Mucosa of gallbladder (tissue), 1 donor: ENCODE results near the gene YWHAB. TPM values are rescaled to one million over a fixed set of nuclear protein-coding genes. Genes with fewer than 3 reads are reported as not detected.
"Not testable (repeated sequence)": the region's sequence is repeated elsewhere in the genome, so short reads cannot be mapped to it uniquely, and the experiment has no call there.

ENCODE experiments used
- DNase-seq: peaks from one replicate; pipeline ENCODE4 v3.0.0-alpha.2; 2020; ENCODE audit warnings: low spot score
- total RNA-seq: library from RNA; stranded (reverse); gene quantifications from one replicate; pipeline ENCODE4 v1.2.1, GENCODE V29; 2021
- donor health status: DM: no; HTN: no; CAD: no.

Gene YWHAB
- 178 TPM for total RNA-seq

DNA sequence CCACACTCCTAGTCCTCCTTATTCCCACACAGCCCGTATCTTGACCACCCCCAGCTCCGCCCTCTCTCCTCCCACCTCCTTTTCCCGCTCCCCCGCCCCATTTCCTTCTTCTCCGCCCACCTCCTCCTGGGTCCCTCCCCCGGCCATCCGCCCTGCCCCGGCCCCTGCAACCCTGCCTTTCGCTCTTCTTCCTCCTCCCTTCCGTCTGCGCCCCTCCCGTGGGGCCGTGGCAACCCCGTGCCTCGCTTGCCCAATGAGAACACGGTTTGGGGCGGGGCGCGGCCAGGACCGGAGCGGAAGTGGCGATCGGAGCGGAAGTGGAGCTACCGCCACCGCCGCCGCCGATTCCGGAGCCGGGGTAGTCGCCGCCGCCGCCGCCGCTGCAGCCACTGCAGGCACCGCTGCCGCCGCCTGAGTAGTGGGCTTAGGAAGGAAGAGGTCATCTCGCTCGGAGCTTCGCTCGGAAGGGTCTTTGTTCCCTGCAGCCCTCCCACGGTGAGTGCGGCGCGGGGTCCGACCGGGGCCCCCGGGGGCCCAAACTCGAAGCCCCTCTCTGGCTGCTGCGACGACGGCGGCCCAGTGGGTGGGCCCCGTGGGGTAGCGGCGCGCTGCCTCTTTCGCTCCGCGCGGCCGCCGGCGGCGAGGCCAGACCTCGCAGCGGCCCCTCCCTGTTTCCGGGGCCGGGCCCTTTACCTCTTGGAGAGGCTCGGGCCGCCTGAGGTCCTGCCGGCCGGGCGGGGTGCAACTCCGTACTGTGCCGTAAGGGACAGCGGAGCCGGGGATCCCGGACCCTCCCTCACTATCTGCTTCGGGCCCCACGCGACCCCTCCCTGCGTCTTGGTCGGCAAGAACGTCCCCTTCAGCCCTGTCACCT, at the start of gene YWHAB:
Gene YWHAB, plus strand, starts transcription at position 314 of the 874 bp plus-strand sequence. CDS start 15,829 bp downstream, outside the sequence.
- DNase-seq, result peak; percentile 97

DNA sequence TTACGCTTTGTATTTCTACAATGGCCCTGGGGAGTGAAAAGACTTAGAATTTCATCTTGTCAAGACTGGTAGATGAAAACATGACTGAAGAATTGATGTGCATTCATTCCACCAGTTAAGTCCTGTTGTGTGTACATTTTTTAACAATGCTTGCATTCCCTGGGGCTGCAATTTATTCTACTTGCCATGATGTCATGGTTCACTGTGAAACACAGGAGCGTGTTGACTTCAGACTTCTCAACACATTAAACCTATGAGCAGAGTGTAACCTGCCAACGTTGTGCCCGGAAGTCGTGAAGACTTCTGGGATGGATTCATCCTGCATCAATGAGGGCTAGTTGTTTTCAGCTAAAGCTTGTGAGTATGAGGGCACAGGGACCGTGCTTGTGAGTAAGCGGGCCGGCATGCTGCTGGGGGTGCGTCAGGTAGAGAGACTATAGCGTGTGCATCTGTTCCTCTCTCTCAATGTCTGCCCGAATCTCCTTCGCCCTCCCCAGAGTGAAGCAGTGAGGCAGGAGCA, 48.8 kb upstream of the YWHAB start:
- DNase-seq, result no peak

DNA sequence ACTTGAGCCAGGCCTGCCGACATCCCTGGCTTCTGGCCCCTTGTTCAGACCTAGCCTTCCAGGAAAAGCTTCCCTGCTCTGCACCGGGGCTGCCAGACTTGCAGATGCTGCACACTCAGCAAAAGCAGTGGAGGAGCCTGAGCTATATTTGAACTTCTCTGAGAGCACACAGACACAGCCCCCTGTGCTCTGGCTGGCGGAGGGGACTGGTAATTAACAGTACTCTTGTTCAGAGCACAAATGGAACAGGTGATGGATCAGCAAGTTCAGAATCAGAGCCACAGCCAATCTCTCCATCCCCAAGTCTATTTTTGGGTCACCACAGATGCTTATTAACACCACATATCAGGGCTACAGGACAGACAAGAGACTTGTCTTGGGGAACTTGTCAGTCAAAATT, 47.6 kb upstream of the YWHAB start:
- DNase-seq, result no peak

DNA sequence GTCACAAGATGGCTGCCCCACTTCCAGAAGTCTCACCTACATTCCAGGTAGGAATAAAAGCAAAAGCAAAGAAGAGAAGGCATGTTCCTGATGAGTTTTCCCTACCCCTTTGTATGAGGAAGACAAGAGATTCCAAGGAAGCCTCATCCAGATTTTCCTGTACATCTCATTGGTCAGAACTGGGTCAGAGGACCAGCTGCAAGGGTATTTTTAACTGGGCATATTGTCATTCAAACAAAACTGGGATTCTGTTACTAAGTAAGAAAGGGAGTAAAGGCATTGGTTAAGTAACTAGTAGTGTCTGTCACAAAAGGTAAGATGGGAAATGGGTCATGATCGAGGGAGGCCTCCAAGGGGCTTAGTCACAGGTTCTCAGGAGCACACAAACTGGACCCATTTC, 47.0 kb upstream of the YWHAB start:
- no peak for DNase-seq

DNA sequence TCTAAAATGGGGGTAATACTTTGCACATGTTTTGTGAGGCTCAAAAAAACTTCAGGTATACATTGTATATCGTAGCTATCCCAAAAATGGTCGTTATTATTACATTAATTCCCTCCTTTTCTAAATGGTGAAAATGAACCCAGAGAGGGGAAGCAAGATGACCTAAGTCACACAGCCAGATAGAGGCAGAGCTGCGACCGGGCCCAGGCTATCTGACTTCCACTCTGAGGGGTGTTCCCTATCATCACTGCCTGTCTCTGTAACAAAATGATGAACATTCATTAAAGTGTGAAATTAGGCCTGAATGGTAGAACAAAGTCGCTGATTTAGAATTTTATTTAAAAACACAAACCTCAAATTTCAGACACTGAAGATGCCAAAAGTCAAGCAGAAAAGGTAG, 46.0 kb upstream of the YWHAB start:
- DNase-seq, result no peak

DNA sequence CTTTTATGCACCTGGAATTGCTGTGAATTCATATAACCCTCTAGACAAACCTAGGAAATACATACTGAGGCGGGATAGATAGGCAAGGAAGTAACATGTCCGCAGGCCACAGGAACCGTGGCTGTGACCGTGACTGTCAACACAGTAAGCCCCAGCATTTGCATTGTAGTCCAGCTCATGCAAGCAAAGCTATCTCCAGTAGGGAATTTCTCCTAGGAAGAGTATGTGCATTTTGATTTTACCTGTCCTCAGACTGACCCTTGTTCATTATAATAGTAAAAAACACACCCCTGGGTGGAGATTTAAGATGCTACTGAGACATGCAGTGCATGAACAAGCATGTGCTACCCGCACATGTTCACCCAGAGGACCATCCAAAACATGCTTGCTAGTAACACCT, 44.7 kb upstream of the YWHAB start:
- DNase-seq, result no peak

DNA sequence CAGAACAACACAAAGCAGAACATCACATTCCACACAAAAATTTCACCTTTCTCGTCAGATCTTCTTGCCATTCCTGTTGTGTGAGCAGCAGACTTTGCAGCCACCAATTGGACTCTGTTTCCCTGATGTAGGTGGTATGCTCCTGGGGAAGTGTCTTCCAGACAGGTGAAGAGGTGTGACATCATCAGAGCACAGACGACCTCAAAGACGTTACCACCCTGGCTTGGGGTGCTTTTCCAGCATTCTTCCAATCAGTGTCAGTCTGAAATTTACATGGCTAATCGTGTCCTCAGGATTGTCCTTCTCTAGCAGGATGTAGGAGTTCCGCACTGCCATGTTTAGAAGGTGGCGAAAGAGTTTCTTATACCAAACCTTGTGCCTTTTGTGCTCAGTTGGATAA, 43.5 kb upstream of the YWHAB start:
- no peak for DNase-seq

DNA sequence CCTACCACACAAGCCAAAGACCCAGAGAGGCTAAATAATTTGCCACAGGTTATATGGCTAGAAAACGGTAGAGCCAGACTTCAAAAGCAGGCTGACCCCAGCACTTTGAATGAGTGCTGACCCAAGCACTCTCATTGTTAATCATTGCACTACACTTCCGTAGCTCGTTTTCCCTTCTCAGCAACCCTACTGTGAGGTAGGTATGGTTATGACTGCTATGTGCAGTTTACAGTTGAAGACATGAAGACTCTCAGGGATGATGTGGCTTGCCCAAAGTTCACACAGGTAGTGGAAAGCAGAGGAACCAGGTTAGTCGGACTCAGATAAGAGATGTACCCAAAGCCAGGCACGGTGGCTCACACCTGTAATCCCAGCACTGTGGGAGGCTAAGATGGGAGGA, 41.6 kb upstream of the YWHAB start:
- DNase-seq, result no peak

DNA sequence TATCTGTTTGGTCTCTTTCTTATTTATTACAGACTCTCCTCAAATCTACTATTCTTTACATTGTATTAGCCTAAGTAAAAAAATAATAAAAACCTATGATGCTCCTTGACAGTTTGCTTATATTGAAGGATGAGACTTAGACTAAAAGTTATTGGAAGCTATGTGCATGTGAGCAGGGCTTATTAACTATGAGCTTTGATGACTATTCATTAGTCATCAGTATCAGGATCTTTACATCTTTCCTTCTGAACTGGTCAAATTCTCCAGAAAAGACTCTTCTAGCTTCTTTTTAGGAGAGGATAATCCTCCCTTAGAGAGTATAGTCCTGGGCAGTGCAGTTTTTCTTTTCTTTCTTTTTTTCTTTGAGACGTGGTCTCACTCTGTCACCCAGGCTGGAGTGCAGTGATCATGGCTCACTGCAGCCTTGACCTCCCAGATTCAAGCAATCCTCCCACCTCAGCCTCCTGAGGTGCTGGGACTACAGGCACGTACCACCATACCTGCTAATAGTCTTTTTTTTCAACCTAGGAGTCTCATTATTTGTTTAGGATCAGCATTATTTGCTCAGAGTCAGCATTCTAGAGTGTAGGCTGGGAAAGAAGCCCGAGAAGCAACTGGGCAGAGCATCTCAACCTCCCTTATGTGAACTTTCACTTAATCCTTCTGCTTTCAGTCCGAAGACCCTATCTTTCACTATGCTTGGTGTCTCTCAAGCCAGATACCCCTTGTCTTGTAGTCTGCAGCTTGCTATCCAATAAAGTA, 37.1 kb upstream of the YWHAB start:
- no peak for DNase-seq

DNA sequence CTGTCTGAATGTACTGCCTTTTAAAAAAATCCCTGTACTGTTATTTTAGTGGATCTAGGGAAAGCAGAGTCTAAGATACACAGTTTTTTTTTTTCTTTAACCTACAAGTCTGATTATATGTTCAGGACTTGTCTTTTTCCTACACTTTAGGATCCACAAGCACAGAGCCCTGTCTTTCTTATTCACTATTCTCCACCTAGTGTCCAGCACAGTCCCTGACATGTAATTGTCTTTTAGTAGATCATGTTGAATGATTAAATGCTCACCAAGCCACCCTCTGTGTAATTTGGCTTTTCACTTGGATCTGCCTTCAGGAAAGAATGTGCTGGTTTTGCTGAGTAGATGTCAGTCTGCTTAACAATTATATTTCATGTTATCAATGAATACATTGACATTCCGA, 35.8 kb upstream of the YWHAB start:
- no peak for DNase-seq

DNA sequence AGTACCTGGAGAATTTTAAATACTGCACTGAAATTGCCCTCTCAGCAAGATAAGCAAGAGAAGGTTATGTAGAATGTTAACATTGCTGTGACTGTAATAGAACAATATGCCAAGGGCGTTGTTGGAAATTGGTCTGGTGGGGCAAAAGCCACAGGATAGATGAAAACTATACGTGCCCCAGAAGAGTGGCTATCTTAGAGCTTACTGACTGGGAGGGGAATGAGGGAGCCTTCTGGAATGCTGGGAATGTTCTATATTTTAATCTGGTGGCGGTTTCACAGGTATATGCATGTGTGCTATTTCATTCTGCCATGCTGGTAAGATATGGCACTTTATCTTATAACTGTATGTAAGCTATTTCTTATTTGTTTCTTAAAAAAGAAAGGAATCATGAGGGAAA, 35.2 kb upstream of the YWHAB start:
- no peak for DNase-seq

DNA sequence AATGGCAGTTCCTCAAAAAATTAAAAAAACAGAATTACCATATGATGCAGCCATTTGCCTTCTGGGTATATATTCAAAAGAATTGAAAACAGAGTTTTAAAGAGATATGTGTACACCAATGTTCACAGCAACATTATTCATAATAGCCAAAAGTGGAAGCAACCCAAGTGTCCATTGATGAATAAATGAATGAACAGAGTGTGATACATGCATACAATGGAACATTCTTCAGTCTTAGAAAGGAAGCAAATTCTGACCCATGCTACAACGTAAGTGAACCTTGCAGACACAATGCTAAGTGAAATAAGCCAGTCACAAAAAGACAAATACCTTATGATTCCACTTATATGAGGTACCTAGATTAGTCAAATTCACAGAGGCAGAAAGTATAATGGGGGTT, 34.7 kb upstream of the YWHAB start:
- no peak for DNase-seq

DNA sequence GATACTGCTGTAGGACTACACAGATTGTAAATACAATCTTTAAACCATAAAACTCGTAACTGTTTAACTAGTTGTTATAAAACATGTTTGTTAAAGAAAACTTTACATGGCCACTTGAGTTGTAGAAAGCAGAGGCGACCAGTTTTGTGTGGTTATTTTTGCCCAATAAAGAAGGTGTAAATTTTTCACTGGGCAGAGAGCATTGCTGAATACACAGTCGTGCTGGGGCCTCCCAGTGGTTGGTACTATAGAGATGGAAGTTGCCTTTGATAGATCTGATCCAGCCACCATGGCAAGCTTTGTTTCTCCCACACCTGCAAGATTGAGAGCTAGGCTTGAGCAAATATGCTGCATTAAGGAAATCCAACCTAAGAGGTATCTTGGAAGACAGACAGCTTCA, 34.0 kb upstream of the YWHAB start:
- DNase-seq, result no peak

DNA sequence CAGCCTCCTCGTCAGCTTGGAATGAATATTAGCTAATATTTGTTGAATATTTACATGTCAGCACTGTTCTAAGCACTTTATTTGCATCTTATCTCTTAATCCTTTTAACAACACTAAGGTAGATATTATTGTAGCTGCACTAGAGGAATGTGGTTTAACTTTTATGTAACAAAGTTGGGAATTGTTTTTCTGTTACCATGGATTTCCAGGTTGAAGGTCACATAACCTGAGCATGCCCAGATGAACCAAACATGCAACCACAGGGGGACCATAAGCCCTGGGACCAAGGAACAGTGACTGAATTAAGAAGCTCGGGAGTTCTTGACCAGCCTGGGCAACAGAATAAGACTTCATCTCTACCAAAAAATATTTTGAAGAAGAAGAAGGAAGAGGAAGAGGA, 29.1 kb upstream of the YWHAB start:
- DNase-seq, result no peak

DNA sequence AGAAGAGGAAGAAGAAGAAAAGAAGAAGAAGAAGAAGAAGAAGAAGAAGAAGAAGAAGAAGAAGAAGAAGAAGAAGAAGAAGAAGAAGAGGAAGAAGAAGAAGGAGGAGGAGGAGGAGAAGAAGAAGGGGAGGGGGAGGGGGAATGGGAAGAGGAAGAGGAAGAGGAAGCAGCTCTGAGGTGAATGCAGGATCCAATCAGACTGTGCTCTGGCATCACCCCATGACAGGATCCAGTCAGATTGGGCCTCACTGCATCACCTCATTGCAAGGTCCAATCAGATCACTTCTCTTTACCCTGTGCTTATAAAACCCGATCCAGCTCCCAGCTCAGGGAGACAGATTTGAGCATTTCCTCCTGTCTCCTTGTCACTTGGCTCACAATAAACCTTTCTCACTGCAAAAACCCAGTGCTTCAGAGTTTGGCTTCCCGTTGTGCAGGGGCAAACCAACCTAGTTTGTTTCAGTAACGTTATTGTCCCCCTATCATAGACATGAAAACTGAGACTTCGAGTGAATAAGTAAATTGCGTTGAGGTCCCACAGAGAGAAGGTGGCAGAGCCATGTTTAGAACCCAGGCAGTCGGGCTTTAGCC, 28.6 kb upstream of the YWHAB start:
- no peak for DNase-seq

DNA sequence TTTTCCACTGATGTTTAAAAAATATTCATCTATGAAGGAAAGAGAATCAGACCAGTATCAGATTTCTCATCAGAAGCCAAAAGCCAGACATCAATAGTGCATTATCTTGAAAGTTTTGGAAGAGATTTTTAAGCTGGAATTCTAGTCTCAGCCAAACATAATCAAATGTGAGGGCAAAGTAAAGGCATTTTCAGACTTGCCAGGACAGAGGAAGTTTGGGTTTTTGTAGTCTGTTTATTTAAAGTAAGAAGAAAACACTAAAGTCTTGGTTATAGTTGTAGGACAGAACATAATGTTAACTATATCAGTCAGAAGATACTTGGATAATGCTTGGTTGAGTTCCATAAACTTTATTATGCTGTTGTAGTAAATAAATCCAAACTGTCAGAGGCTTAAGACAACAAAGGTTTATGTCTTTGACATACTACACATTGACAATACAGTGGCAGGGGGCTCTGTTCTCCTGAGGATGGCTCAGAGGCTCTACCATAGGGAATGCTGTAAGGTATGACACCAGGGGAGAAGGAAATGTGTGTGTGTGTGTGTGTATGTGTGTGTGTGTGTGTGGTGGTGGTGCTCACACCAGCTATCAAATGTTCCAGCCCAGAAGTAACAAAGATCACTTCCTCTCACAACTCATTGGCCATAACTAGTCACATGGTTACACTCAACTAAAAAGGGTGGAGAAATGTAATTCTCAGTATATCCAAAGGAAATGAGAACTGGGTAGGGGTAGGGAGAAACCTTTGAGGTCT, 26.7 kb upstream of the YWHAB start:
- DNase-seq, result no peak

DNA sequence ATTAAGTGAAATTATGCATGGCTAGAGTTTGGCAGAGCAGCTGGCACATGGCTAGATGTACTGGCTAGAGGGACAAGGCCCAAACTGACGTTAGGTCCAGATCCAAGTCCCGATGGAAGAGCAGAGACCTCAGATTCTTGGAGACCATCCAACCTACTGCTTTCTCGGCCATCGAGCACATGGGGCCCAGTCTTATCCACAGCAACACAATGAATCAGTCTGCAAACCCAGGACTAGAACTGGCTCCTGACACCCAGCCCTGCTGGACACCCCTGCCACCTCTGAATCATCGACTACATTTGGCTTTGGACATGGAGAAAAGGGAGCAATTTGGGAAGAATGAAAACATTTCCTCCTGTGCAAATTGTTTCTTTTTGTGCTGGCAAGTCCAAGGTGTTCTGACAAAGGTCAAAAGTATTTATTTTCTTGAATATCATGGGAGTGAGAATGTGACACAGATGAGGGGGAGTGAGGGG, 23.9 kb upstream of the YWHAB start:
- DNase-seq, result no peak

DNA sequence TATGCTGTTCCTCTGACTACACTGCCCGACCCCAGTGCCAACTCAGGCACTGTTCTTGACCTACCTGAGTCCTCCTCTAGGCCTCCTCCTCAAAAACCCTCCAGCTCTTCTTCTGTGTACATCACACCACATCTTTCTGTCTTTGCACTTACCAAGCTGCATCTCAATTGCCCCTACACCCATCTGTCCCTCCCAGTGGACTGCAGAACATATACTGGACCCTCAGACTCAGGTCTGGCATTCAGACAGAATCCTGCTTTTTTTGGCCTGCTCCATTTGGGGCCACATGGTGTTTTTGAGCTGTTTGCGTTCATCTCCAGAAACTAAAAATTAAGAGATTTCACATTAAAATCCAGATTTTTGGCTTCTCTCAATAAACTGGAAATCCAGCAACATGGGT, 23.2 kb upstream of the YWHAB start:
- DNase-seq, result no peak

DNA sequence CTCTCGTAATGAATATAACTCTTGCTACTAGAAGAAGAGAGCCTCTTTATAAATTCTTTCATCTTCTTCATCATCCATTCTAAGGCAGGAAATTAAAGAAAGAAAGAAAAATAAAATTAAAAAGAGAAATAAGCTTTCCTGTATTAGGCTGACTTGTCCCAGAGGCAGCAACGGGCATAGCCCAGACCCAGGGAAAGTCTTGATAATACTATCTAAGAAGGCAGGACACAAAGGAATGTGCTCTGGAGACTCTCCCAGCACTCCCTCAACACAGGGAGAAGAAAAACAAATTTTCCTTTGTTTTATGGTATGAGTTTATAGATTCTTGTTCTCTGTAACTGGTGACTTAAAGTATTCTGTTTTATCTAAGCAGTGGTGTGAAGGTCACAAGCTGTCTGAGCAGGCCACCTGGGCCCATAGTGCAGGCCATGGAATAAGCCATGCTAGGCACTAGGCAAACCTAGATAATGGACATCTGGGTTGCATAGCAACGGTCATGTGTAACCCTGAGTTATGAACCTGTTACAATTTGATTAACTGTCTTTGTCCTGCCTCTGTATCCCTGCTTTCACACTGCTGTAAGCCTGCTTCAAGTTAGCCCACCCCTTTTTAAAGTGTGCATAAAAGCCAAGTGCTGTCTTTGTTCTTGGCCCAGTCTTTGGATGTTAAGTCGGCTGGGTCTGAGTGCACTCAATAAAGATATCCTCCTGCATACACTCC, 22.0 kb upstream of the YWHAB start:
- not testable (repeated sequence) for DNase-seq

DNA sequence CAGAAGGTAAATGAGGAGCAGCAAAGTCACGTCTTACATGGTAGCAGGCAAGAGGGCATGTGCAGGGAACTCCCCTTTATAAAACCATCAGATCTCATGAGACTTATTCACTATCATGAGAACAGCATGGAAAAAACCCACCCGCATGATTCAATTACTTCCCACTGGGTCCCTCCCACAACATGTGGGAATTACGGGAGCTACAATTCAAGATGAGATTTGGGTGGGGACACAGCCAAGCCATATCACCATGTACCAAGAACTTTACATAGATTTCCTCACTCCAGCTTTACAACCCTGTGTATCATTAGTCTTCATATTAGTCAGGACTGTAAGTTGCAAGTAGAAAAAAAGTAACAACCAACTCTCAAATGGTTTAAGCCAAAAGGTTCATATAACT, 21.0 kb upstream of the YWHAB start:
- DNase-seq, result not testable (repeated sequence)
